GM19238 (cell line): Measurements from ENCODE around the gene DNAJC28.
A peak's percentile ranks its signal among the peaks of the same experiment; 100 is the strongest.
"Not testable (repeated sequence)": the region's sequence is repeated elsewhere in the genome, so short reads cannot be mapped to it uniquely, and the experiment has no call there.

Experiments used
- DNase-seq: peaks from one replicate; pipeline ENCODE4 v3.0.0; 2011; ENCODE audit warnings: low spot score; ENCODE audit not compliant: insufficient read length

Gene DNAJC28

GRCh38 chr21:33481314-33481943 lies 10.1 kb downstream of the DNAJC28 start:
- DNase-seq, result no peak

GRCh38 chr21:33480481-33481103 lies 10.9 kb downstream of the DNAJC28 start:
- no peak for DNase-seq

- DNase-seq, result peak; percentile 90
These were observed 11.6 kb downstream of the DNAJC28 start, which contains the start of gene TMEM50B for GRCh38 chr21:33479679-33480480. TSS of gene TMEM50B (minus strand) at chr21:33479974. CDS start at chr21:33468885, 11,089 bp downstream.

- DNase-seq, result peak; percentile 42
These were observed 12.4 kb downstream of the DNAJC28 start for GRCh38 chr21:33478935-33479678.

- no peak for DNase-seq
These were observed 13.3 kb downstream of the DNAJC28 start for GRCh38 chr21:33478182-33478581.

GRCh38 chr21:33477066-33477465 lies 14.4 kb downstream of the DNAJC28 start:
- no peak for DNase-seq

GRCh38 chr21:33473344-33473743 lies 18.2 kb downstream of the DNAJC28 start:
- DNase-seq, result no peak

- no peak for DNase-seq
These were observed 20.8 kb downstream of the DNAJC28 start for GRCh38 chr21:33470701-33471100.

- DNase-seq, result not testable (repeated sequence)
These were observed 22.3 kb downstream of the DNAJC28 start for GRCh38 chr21:33469183-33469582.

GRCh38 chr21:33461538-33462250 lies 29.8 kb downstream of the DNAJC28 start:
- no peak for DNase-seq

GRCh38 chr21:33458861-33459260 lies 32.7 kb downstream of the DNAJC28 start:
- no peak for DNase-seq

- DNase-seq, result no peak
These were observed 35.6 kb downstream of the DNAJC28 start for GRCh38 chr21:33455686-33456446.

GRCh38 chr21:33452362-33452761 lies 39.2 kb downstream of the DNAJC28 start:
- no peak for DNase-seq

GRCh38 chr21:33451634-33452071 lies 39.9 kb downstream of the DNAJC28 start:
- DNase-seq, result no peak

- no peak for DNase-seq
These were observed 41.9 kb downstream of the DNAJC28 start for GRCh38 chr21:33449616-33450015.

GRCh38 chr21:33446620-33447019 lies 44.9 kb downstream of the DNAJC28 start:
- not testable (repeated sequence) for DNase-seq

- no peak for DNase-seq
These were observed 47.0 kb downstream of the DNAJC28 start for GRCh38 chr21:33444499-33444898.

GRCh38 chr21:33443194-33443593 lies 48.3 kb downstream of the DNAJC28 start:
- no peak for DNase-seq

- peak; percentile 39 for DNase-seq
These were observed 49.7 kb downstream of the DNAJC28 start for GRCh38 chr21:33441489-33442477.
